ENCODE data around the gene THAP7.

- TF ChIP-seq CTCF (IDR thresholded peaks at IDR 0.05) (no peak), POLR2AphosphoS5 (IDR thresholded peaks at IDR 0.05) (no peak), POLR2A (IDR thresholded peaks at IDR 0.05; ENCODE audit: low read depth) (no peak), EP300 (IDR thresholded peaks at IDR 0.05) (no peak)
These were observed 3.2 kb downstream of the THAP7 start for GRCh38 chr22:20998411-20999336.

All from esophagus muscularis mucosa (tissue), 4 donors.